Upper lobe of right lung (tissue), 1 donor: Measurements from ENCODE around the gene TRUB1. TPM values are rescaled to one million over a fixed set of nuclear protein-coding genes. Genes with fewer than 3 reads are reported as not detected.

Experiments
- ATAC-seq: fragments of 200-7000 bp; cut with Tn5 transposase; one replicate; pipeline ENCODE4 v1.9.1; 2020; ENCODE audit warnings: mild to moderate bottlenecking, moderate library complexity
- DNase-seq: peaks from one replicate; pipeline ENCODE4 v3.0.0-alpha.2; 2020
- H3K27ac ChIP-seq: fragments of 200-600 bp; one replicate; pipeline ENCODE4 v1.8.0; 2022
- H3K27me3 ChIP-seq: fragments of 200-600 bp; one replicate; pipeline ENCODE4 v1.8.0; 2022; ENCODE audit warnings: mild to moderate bottlenecking
- H3K36me3 ChIP-seq: fragments of 200-600 bp; one replicate; pipeline ENCODE4 v1.8.0; 2022
- H3K4me1 ChIP-seq: fragments of 200-600 bp; one replicate; pipeline ENCODE4 v1.8.0; 2022
- H3K4me3 ChIP-seq: fragments of 200-600 bp; one replicate; pipeline ENCODE4 v1.8.0; 2022; ENCODE audit warnings: mild to moderate bottlenecking
- H3K9me3 ChIP-seq: fragments of 200-600 bp; one replicate; pipeline ENCODE4 v1.8.0; 2022
- intact Hi-C: fragments of 100-400 bp; cut with DNase I; formaldehyde crosslinking; loops from one replicate; pipeline ENCODE4 v1.11.0; 2022
- total RNA-seq: library from RNA; stranded (reverse); fragmentation: NEBNext Ultra II Directional; extraction: Animal tissue kit (Norgen Biotek cat#: 25700); gene quantifications from one replicate; pipeline ENCODE4 v1.2.1, GENCODE V29; 2021
- TF ChIP-seq, protein P1 (sequence below): fragments of 200-600 bp; IDR thresholded peaks from one replicate; pipeline ENCODE4 v1.8.0; 2022; ENCODE audit warnings: antibody characterized with exemption
- donor health status: DM: no; HTN: yes; CAD: no; lungs with severe emphysema.

TRUB1 gene
- total RNA-seq, 1 donor from 2014 or later: 11.3 TPM

DNA sequence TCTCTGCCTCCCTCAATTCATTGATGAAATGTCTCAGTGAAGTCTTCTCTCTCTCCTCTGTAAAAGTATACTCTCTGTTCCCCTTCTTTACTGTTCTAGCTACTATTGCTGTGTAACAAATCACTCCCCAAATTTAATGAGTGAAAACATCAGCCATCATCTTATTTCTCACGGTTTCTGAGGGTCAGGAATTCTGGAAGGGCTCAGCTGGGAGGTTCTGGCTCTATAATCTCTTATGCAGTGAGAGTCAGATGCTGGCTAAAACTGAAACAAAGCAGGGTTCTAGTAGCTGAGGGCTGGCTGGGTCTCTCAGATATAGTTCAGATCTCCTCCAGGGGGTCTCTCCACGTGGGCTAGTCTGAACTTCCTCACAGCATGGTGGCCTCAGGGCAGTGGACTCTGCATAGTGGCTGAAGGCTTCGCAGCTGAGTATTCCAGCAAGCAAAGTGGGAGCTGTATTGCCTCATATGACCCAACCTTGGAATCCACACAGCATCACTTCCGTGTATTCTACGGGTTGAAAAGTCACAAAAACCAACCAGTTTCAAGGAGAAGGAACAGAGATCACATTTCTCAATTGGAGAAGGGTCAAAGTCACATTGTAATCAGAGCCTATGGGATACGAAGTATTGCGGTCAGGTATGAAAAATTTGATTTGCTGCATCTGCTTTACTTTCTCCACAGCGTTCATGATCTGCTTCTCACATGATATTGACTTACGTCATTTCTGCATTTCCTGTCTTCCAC is 80.4 kb downstream of the TRUB1 start:
- Histone ChIP-seq H3K27ac (no peak overlapping the region), H3K27me3 (no peaks in the 10 kb centered on the region), H3K36me3 (no peaks in the 10 kb centered on the region), H3K4me3 (no peak overlapping the region), H3K4me1 (no peaks in the 10 kb centered on the region), H3K9me3 (no peaks in the 10 kb centered on the region)
- no peak for ATAC-seq
- no peak for DNase-seq
- intact Hi-C loops: no loop called here
- TF ChIP-seq, protein P1, sequence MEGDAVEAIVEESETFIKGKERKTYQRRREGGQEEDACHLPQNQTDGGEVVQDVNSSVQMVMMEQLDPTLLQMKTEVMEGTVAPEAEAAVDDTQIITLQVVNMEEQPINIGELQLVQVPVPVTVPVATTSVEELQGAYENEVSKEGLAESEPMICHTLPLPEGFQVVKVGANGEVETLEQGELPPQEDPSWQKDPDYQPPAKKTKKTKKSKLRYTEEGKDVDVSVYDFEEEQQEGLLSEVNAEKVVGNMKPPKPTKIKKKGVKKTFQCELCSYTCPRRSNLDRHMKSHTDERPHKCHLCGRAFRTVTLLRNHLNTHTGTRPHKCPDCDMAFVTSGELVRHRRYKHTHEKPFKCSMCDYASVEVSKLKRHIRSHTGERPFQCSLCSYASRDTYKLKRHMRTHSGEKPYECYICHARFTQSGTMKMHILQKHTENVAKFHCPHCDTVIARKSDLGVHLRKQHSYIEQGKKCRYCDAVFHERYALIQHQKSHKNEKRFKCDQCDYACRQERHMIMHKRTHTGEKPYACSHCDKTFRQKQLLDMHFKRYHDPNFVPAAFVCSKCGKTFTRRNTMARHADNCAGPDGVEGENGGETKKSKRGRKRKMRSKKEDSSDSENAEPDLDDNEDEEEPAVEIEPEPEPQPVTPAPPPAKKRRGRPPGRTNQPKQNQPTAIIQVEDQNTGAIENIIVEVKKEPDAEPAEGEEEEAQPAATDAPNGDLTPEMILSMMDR: no peak

DNA sequence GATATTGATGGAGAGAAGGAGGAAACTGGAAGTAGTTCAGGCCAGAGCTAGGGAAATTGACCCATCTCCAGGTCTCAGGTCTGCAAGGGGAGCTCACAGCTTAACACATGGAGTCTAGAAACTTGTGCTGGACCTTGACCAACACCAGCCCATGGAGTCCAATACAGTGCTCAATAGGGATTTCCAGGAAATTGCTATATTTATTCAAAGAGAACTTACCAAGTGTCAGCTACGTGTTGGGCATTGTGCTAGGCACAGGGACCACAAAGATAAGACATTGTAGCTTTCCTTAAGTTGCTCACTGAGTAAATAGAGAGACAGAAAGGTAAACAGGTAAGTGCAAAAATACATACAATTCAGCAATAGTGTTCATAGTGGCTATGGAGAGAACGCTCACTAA is 82.5 kb downstream of the TRUB1 start:
- intact Hi-C loops: no loop called here
- Histone ChIP-seq H3K4me1 (no peaks in the 10 kb centered on the region), H3K27me3 (no peaks in the 10 kb centered on the region), H3K27ac (no peak overlapping the region), H3K9me3 (no peaks in the 10 kb centered on the region), H3K36me3 (no peaks in the 10 kb centered on the region), H3K4me3 (no peak overlapping the region)
- ATAC-seq (no peak), DNase-seq (no peak)
- TF ChIP-seq, protein P1: no peak

DNA sequence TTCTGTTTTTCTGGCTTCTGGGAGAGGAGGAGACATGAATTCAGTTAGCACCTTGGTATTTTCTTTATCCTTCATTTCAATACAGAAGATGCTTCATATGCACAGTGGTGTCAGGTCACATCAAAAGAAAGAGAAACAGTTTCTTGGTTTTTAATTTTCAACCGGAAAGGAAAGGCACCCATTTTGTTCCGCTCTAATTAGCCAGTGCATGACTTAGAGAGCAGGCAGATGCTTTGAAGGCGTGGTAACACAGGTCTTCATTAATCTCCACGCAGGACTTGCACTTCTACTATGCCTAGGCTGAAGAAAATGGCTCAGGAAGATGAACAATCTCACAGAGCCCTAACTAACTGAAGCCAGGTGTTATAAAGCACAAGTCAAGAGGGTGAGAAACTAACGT is 84.7 kb downstream of the TRUB1 start:
- H3K27me3 ChIP-seq: no peaks in the 10 kb centered on the region
- ATAC-seq: no peak
- intact Hi-C loops: no loop called here
- H3K4me3 ChIP-seq: no peak overlapping the region
- TF ChIP-seq, protein P1: no peak
- no peaks in the 10 kb centered on the region for H3K9me3 ChIP-seq
- no peak overlapping the region for H3K27ac ChIP-seq
- H3K4me1 ChIP-seq: no peaks in the 10 kb centered on the region
- no peaks in the 10 kb centered on the region for H3K36me3 ChIP-seq
- DNase-seq: no peak

DNA sequence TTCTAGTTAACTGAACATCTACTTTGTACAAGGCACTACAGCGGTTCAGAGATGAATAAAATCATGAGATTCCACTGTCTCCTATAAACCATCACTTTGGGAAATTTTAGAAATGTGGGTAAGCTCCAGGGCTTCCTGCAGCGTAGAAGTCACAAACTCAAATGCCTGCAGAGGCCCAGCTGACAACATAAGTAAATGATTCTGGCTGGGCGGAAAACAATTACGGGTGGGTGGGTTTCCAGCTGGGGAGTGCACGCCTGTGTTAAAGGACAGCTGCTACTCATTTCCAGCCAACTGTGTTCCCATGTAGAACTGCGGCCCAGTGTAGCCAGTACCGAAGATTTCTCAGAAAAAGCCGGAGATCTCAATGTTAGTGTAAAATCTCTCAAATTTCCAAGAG is 85.7 kb downstream of the TRUB1 start:
- no peak overlapping the region for H3K4me3 ChIP-seq
- ATAC-seq (no peak), DNase-seq (no peak)
- intact Hi-C loops: no loop called here
- H3K4me1 ChIP-seq: no peaks in the 10 kb centered on the region
- H3K9me3 ChIP-seq: no peaks in the 10 kb centered on the region
- no peak overlapping the region for H3K27ac ChIP-seq
- H3K36me3 ChIP-seq: no peaks in the 10 kb centered on the region
- no peaks in the 10 kb centered on the region for H3K27me3 ChIP-seq
- TF ChIP-seq, protein P1: no peak

DNA sequence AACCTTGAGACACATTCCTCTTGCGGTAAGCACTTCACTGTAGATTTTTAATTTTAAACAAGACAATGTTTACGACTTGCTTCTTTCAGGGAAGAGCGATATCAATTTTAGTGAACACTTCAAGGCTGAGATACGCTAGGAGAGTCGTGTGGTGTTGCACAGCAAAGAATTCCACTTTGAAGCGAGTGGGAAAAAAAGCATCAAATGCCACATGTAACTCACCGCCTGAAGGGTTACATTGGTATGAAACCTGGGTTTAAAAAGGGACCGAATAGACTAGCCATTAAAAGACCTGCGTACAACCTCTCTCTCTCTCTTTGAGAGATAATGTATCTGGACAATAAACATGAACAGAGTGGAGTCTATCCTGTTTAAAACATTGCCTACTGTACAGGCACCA is 86.4 kb downstream of the TRUB1 start:
- Histone ChIP-seq H3K36me3 (no peaks in the 10 kb centered on the region), H3K4me3 (no peak overlapping the region), H3K9me3 (no peaks in the 10 kb centered on the region), H3K27ac (no peak overlapping the region), H3K27me3 (no peaks in the 10 kb centered on the region), H3K4me1 (no peaks in the 10 kb centered on the region)
- TF ChIP-seq, protein P1: no peak
- intact Hi-C loops: no loop called here
- DNase-seq: no peak
- no peak for ATAC-seq
